DND-41 (cell line): ENCODE results near the gene MYOM3.

Experiments used
- CTCF ChIP-seq: IDR thresholded peaks from 2 replicates; pipeline ENCODE4 v1.5.1; 2012; ENCODE audit warnings: borderline replicate concordance, low read length, moderate library complexity, mild to moderate bottlenecking; ENCODE audit not compliant: poor library complexity, severe bottlenecking; ENCODE audit errors: extremely low read depth
- EZH2 ChIP-seq: IDR thresholded peaks from 3 replicates; pipeline ENCODE4 v1.6.1; 2012; ENCODE audit warnings: borderline replicate concordance, low read depth, mild to moderate bottlenecking, moderate library complexity, low read length, inconsistent platforms; ENCODE audit not compliant: severe bottlenecking

DNA sequence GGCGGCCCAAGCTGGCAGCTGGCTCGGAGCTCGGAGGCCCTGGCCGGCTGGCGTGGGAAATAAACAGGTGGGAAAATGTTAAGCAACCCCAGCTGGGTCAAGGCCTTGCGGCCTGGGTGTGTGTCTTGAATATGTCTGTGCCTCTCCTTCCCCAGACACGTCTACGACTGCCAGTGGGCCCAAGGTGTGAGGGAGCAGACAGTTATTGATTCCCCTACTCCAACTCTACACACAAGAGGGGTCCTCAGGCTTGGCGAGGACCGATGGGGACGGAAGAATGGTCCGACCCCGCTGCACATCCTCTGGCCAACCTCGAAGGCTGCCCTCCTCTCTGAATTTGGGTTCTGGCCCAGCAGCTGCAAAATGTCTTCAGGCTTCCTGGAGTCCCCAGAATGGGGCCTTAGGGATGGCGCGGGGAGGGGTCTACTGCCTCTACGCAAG, 28.8 kb upstream of the MYOM3 start:
- TF ChIP-seq CTCF: no peak
- TF ChIP-seq EZH2: no peak
